Right forelimb (tissue), 1 donor: ENCODE results near the gene RPRD1B.
A peak's percentile ranks its signal among the peaks of the same experiment; 100 is the strongest.

Experiments used
- DNase-seq: peaks from one replicate; pipeline ENCODE4 v3.0.0-alpha.2; 2018

Gene RPRD1B, protein sequence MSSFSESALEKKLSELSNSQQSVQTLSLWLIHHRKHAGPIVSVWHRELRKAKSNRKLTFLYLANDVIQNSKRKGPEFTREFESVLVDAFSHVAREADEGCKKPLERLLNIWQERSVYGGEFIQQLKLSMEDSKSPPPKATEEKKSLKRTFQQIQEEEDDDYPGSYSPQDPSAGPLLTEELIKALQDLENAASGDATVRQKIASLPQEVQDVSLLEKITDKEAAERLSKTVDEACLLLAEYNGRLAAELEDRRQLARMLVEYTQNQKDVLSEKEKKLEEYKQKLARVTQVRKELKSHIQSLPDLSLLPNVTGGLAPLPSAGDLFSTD

DNA sequence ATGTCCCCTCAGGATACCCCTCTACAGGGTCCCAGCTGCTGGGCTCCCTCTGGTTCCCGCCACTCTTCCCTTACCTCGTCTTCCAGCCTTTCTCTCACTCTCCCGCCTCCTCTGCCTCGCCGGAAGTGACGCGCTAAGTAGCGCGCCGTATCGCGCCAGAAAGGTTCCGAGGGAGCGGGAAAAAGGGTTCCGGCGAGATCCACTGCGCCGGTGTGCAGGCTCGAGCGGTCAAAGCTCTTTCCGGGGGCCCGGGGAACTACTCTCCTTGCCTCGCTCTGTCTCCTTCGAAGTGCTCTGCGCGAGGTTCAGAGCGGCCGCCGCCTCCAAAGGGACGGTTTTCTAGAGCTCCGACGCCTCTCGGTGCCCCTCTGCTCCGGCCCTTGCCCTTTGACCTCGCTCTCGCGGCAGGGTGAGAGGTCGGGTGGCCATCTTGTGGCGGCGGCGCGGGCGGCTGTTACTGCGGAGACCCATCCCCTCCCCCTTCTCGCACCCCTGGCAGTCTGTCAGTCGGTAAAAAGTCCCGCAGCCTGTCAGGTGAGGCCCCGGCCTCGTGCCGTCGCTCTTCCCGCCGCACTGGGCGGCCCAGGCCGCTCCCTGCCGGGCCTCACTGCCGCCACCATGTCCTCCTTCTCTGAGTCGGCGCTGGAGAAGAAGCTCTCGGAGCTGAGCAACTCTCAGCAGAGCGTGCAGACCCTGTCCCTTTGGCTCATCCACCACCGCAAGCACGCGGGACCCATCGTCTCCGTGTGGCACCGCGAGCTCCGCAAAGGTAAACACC is at the start of gene RPRD1B, which contains the start of gene TTI1:
TSS of gene RPRD1B (plus strand) at position 417 of the 778 bp plus-strand sequence. CDS start at position 619, 202 bp downstream.
TSS of gene TTI1 (minus strand) at position 127 of the 778 bp plus-strand sequence. CDS start 19,640 bp downstream, outside the sequence.
- peak; percentile 97 for DNase-seq

DNA sequence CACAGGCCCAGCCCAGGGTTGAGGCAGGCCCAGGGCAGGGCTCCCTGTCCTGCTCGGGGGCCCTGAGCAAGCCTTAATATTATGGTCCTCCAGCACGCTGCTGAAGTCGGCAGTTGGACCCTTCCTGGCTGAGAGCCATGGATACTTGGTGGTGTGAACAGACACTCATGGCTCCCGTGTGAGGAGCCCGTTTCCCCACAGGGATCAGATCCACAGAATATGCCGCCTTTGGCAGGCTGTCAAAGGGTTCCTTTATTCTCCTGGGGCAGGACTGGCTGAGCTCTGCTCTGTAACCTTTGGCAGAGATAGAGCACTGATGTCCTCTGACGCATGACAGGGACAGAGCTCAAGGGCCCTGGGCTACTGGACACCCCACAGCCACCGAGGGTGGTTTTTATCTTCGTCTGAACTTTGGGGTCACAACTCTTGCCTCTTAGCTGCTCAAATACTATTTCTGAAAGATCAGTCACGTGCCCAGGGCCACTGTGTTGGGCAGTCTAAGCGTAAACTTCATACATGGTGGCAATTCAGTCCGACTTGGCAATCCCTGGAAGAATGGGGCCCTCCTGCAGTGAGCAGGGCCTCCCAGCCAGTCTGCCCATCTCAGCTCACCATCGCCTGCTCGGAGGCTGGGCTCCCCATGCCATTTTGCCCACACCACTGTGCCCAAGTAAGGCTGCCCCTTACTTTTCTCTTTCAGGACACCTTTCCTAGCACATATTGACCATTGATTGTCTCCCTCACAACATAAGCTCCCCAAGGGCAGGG is 49.3 kb upstream of the RPRD1B start:
- DNase-seq = no peak

DNA sequence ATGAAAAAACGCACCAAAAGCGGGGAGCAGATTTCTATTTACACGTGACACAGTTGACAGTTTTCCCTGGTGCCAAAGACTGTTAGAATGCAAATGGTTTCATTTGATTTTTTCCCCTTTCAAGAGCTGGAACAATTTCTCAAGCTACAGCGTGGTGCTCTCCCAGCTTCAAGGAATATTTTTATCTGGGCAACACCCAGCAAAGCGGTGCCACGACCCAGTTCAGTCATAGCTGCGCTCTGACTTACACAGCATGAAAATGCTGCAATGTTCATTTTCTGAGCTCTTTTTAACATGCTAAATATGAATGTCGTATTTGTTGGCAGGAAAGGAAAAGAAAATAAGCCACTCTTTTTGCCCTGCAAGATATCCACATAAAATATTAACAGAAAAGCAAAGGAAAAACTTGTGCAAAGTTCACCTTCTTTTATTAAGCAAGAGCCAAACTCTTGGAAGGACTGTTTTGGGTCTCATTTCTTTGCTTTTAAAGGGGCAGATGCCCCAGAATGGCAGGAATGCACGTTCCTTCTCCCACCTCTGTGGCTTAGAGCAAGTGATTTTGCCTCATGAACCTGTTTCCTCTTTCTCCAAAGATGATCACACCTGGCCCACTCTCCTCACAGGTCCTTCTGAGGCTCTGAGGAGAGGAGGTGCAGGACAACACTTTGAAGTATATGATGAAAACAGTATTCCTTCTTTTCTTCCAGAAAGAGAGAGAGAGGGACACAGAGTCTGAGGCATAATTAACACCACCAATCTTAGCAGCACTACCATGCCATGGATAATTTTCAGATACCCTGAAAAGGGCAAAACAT is 47.3 kb upstream of the RPRD1B start:
- DNase-seq = no peak

- DNase-seq = peak; percentile 64
Measured at GRCh38 chr20:37986873-37987601, 46.5 kb upstream of the RPRD1B start.

DNA sequence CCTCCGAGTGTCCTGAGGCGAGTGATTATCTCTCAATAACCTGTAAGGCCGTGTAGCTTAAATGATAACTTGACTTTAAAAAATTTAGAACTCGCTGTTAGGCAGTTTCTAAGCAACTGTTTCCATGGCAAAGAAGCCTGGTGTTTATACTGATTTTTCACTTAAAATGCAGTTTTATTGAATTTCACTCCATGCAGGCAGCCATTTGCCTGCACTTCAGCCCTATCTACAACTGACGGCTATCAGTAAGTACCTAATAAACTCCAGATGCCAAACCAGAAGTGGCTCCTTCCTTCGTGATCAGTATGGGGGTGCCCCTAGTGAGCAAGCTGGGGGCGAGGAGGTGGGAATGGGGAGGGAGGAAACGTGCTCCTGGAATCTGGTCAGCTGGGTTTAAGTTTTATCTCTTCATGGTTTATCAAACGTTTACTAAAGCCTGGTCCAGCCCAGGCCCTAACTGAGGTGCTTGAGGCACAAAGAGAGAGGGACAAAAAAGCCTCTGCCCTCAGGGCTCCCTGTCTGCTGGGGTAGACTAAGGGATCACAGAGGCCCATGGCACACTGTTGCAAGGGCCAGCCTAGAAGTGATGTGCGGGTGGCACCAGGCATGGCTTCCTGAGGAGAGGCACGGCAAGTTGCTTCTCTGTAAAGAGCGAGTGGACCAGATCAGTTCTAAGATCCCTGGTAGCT is 45.8 kb upstream of the RPRD1B start:
- no peak for DNase-seq

DNA sequence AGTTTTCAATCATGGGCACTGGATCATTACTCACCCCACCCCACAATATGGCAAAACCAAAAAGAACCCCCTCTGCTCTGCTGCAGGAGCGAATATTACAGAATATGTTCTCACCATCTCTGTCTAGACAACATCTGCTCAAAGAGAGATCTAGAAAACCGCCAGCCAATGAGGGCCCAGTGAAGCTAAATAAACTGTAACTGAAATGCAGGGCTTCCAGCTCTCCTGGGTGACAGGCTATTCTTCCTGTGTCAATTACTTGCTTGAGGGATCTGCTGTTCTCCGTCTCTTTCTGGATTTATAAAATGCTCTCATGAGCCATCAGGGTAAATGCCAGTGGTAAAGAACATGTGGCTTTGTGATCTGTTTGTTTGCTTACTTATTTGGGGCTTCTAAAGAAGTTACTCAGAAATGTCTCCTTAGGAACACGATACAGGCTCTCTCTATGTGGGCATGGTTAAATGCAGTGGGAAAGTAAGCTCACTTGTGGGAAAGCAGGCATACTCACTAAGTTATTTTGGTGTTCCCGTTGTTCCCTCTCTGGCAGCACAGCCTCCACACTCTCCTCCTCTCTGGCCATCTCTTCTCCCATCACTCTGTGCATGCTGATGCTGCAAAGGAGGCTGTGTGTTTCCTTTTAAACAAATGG is 45.1 kb upstream of the RPRD1B start:
- no peak for DNase-seq

DNA sequence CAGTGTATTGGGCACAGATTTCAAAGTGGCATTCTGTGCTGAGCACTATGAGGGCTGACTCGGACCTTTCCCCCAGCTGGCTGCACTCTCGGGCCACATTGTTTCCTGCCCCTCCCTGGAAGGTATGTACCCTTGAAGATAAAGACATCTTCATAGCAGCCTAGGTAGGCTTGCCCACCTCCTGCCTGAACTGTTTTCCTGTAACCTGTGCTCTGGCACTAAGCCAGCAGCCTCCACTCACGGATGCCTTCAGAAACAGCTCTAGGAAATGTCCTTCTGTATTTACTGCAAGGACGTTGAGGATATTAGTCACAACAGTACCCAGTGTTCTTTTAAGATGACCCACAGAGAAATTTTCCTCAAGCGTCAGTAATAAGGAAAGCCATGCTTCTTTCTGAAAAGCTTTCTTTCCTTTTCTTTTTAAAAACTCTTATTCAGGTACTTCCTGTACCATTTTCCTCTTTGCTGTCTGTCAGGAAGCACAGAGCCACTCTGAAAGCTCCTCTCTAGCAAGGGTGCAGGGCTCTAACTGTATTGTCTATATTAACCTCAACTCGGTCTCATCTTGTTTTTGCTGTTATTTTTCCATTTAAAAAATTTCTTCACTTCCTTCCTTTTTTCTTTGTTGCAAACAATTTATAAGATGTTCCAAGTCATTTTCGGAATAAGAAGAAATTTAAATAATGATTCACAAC is 43.8 kb upstream of the RPRD1B start:
- DNase-seq = no peak

DNA sequence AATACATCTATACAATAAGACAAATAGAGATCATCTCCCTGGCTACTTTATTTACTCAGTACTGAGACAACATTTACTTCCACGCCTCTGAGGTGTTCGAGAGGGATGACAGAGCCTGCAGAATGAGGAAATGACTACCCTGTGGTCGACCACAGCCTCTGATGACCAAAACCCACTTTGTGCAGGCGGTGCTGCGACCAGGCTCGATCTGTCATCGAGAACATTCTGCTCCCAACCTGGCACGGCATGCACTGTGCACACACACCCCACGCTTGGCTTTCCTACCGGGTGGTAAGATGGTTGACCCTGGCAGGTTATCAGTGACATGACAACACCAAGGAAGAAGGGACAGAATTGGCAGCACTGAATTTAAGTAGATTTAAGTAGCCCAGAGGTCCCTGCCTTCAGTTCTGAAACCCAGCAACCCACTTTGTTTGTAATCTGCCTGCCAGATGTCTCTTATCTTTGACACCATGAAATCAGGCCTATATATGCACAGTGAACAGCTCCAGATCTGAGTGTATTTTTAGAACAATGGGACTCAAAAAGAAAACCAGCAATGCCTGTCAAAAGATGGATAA is 42.9 kb upstream of the RPRD1B start:
- DNase-seq = no peak

GRCh38 chr20:37991157-37991866 is 42.2 kb upstream of the RPRD1B start:
- no peak for DNase-seq

GRCh38 chr20:37991908-37992307 is 41.6 kb upstream of the RPRD1B start:
- no peak for DNase-seq

DNA sequence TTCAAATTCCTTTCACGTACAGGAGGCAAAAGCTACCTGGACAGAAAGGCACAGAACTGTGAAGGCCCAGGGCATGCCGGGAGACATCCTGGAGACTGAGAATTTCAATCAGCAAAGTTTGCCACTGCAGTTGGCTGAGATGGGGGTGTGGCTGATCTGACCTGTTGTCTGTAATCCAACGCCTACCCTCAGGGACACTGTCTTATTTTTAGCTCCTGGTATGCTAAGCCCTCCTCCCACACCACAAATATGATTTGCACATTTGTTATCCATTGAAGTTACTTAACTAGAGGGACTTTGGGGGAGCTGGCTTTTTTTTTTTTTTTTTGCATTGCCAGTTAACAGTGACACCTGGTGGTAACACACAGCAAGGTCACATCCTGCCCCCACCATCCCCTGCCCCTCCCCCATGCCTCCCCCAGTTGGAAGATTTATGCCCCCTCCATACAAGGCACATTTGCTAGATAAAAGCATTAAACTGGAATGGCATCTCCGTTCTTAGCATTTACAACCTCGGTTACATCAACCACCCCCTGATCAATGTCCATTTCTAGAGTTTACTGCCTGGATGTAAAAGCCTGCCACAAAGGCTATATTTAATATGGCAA is 40.6 kb upstream of the RPRD1B start:
- DNase-seq = no peak

DNA sequence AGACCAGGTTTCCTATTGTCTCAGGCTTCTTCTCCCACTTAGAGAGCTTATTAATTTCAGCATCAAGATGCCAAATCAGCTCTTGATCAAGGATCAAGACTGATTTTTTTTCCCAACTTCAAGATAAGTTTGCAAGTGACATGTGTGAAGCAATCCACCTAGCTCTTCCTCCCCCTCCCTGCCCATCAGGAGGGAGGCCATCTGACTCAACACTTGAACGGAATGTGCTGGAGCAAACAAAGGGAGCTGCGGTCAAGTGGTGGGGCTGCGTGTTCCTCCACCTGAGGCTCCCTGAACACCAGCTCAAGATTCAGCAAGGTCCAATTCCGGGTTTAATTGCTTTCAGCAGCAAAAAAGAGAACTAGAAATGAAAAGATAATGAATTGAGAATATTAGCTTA is 39.0 kb upstream of the RPRD1B start:
- no peak for DNase-seq

GRCh38 chr20:37995856-37996605 is 37.5 kb upstream of the RPRD1B start:
- DNase-seq = no peak

DNA sequence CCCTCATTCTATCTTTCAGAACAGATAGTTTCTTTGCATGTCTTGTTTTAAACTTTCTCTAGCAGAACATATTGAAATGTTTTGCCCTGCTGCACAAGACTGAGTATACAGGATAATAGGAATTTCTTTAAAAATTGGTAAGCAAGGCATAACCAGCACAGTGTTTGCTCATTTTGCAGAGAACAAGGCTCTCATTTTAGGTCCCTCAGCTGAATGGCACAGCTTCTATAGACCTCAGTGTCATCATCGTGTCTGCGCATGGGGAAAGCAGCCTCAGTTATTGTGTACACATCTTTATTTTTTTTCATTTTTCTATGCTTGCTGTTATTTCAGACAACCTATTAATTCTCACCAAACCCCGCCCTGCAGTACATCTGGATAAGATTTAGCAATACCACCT is 36.0 kb upstream of the RPRD1B start:
- no peak for DNase-seq

DNA sequence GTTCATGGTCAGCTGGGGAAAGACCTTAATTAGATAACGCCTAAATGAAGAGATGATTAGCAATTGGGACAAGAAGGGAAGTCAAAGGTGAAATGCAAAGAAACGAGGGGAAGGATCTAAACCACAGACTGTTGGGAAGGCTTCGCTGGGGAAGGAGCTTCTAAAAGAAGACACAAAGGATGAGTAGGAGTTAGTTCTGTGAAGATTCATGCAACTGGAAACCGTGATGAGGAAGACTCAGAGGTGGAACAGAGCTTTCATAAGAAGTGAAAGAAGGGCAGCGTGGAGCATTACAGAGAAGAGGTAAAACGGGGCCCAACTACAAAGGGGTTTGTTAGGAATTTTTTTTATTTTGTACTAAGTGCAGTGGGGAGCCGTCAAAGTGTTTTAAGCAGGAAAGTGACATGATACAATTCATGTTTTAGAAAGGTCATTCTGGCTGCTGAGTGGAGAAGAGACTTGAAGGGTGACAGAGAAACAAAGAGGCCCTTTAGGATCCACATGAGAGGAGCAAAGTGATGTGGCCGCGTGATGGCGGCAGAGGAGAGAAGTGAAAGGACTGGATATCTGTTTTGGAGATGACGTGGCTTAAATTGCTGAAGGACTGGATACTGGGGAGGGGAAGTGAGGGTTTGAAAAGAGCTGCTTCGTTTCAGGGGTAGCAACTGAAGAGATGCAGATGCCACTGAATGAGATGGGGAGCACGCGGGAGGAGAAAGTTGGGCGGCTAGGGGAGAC is 33.9 kb upstream of the RPRD1B start:
- DNase-seq = no peak

DNA sequence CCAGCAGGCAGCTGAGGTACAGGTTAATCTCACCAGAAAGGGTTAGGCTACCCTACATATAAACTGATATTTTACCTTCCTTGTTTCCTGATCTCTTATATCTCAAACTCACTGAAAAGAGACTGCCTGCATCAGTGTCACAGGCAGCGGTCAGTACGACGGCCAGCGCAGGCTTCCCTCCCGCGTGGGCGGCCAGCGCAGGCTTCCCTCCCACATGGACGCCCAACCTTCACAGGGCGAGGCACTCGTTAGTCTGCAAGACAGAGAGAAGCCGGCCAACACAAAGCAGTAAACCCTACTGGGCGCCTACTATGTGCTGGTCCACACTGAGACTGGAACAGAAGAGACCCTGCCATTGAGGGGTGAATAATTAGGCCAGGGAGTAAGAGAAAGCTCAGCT is 33.3 kb upstream of the RPRD1B start:
- no peak for DNase-seq
